Ishikawa (cell line): ENCODE measurements around the gene NFE2L2.

ENCODE experiments used
- CEBPB ChIP-seq: IDR thresholded peaks from 2 replicates; pipeline ENCODE4 v1.6.1; 2012
- FOXM1 ChIP-seq: IDR thresholded peaks from 2 replicates; pipeline ENCODE4 v1.6.1; 2012; ENCODE audit warnings: low read depth, borderline replicate concordance
- NFIC ChIP-seq: IDR thresholded peaks from 2 replicates; pipeline ENCODE4 v1.6.1; 2012

DNA sequence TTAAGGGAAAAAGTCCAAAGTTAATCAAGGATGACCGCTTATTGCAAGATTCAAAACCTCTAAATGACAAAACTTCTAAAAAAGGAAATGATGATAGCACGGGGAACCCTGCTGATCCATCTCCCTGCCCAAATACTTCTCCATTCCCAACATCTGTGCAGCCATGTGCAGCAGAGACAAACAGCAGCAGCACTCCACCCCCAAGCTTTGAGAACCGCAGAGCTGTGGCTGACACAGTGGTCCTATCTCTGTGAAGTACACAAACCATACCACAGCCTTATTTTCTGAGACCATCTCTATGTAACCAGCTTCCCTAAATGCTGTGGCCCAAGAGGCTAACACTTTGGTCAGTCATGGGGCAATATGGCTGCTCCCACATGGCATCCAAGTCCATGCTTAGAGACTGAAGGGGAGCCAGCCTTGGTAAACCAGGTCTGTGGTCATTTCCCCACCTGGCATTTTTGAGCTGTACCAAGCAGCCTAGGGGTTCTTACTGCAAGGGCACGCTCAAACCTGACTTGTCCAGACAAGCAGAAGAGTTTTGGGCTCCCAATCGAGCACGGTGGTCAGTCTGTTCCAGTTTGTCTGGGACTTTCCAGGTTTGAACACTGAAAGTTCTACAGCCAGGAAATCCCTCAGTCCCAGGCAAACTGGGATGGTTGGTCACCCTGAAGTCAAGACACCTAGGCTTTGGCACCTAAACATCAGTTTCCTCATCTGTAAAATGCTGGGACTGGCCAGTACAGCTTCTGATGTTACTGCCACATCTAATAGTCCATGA is 17.1 kb upstream of the NFE2L2 start:
- TF ChIP-seq CEBPB (no peak), NFIC (no peak), FOXM1 (no peak)
